PFSK-1 (cell line): ENCODE results near the gene PRDM11.

Experiments
- FOXP2 ChIP-seq: optimal IDR thresholded peaks from 2 replicates; pipeline ENCODE3; 2011; ENCODE audit warnings: borderline replicate concordance, control low read depth, inconsistent platforms; ENCODE audit not compliant: insufficient read depth; ENCODE audit errors: extremely low read length, extremely low read depth
- POLR2AphosphoS5 ChIP-seq: IDR thresholded peaks from 2 replicates; pipeline ENCODE4 v1.6.1; 2012; ENCODE audit warnings: low read depth, mild to moderate bottlenecking, control low read depth, low read length, moderate library complexity
- REST ChIP-seq, 2 experiments: IDR thresholded peaks; 2 replicates each; pipeline versions ENCODE4 v1.6.1 to v1.8.0; 2011 to 2012; ENCODE audit warnings: low read depth in 2 of 2, low read length in 2 of 2, control low read depth in 1 of 2, inconsistent platforms in 1 of 2, mild to moderate bottlenecking in 1 of 2, moderate library complexity in 1 of 2; ENCODE audit not compliant: insufficient read depth in 1 of 2
- SIN3A ChIP-seq: IDR thresholded peaks from 2 replicates; pipeline ENCODE4 v1.6.1; 2012; ENCODE audit warnings: mild to moderate bottlenecking, low read length, moderate library complexity, borderline replicate concordance; ENCODE audit not compliant: insufficient read depth
- TAF1 ChIP-seq: IDR thresholded peaks from 2 replicates; pipeline ENCODE4 v1.6.1; 2012; ENCODE audit warnings: low read length, control low read depth, borderline replicate concordance; ENCODE audit not compliant: insufficient read depth

The PRDM11 gene

GRCh38 chr11:45113807-45114206, 32.6 kb upstream of the PRDM11 start:
- TF ChIP-seq REST (IDR thresholded peaks at IDR 0.05; ENCODE audit: insufficient read depth in 1 of 2, low read depth in 2 of 2, low read length in 2 of 2): no peak
- no peak for TF ChIP-seq POLR2AphosphoS5
- TF ChIP-seq FOXP2: no peak
- TF ChIP-seq TAF1: no peak
- no peak for TF ChIP-seq SIN3A

DNA sequence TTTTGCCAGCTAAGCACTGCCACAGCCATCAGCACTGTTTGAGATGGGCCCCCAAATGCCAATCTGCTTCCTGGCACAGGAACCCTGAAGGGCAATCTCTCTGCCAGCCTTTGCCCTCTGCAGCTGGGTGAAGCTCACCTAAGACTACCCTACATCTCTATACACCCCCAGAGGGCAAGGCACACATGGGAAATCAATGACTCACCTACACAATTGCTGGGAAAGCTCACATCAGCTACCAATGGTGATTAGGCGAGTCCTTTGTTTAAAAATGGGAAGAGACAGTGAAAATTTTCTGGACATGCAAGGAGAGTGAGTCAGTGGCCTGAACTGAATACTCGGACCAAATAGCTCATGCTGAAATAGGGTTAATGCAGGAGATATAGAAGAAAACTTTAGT, 12.6 kb upstream of the PRDM11 start:
- no peak for TF ChIP-seq SIN3A
- no peak for TF ChIP-seq REST (IDR thresholded peaks at IDR 0.05; ENCODE audit: insufficient read depth in 1 of 2, low read depth in 2 of 2, low read length in 2 of 2)
- no peak for TF ChIP-seq FOXP2
- no peak for TF ChIP-seq TAF1
- TF ChIP-seq POLR2AphosphoS5: no peak

DNA sequence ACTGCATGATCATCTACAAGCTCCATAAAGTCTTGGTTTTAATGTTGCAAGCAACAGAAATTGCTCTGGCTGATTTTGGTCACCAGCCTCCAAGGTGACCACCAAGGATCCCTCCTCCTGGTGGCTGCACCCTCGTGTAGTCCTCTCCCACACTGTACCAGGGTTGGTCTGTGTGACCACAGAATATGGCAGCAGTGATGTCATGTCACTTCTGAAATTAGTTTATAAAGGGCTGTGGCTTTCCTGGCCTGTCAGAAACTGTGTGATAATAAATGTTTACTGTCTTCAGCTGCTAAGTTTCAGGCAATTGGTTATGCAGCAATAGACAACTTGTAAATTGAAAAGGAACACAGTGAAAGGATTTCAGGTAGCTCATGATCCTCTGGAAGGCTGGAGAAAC, 5.3 kb upstream of the PRDM11 start:
- no peak for TF ChIP-seq FOXP2
- TF ChIP-seq POLR2AphosphoS5: no peak

GRCh38 chr11:45141631-45142030, 4.8 kb upstream of the PRDM11 start:
- TF ChIP-seq TAF1 (no peak), POLR2AphosphoS5 (no peak), FOXP2 (no peak), REST (IDR thresholded peaks at IDR 0.05; ENCODE audit: insufficient read depth in 1 of 2, low read depth in 2 of 2, low read length in 2 of 2) (no peak), SIN3A (no peak)

DNA sequence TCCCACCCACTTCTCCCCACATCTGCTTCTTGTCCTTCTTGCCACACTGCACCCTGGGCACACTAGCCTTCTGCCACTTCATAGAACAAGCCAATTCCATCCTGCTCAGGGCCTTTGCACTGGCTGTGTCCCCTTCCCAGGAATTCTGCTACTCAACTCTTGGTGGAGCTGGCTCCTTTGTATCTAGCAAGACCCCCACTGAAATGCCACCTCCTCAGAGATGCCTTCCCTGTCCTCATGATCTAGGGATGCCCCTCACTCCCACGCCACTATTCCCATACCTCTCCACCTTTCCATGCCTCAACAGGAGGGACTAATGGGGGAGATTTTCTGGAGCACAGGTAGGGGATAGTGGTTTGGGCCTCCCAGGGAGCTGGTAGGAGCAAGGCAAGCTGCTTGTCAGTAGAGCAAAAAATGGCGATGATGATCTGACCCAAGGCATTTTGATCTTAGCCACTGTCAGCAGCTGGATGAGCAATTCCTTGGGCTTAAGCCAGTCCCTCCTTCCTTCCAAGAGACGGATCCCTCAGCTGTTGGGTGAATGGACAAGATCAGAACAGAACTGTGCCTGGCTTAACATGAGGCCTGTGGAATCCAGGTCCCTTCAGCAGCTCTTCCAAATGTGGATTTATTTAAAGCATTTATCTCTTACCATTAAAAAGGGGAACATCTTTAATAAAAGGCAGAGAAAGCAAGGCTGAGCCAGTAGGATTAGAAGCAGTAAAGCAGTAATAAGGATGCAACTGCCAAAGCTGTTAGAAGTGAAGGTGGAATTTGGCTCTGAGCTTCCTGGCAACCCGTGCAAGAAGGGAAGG, 4.0 kb upstream of the PRDM11 start:
- no peak for TF ChIP-seq SIN3A
- no peak for TF ChIP-seq REST (IDR thresholded peaks at IDR 0.05; ENCODE audit: insufficient read depth in 1 of 2, low read depth in 2 of 2, low read length in 2 of 2)
- TF ChIP-seq TAF1: no peak
- no peak for TF ChIP-seq FOXP2
- no peak for TF ChIP-seq POLR2AphosphoS5
